ENCODE results near the gene NRIP3.

- TF ChIP-seq CTCF (IDR thresholded peaks at IDR 0.05) (no peak), POLR2A (IDR thresholded peaks at IDR 0.05) (no peak)
Observed at GRCh38 chr11:8967184-8967583, 36.6 kb downstream of the NRIP3 start.

All from heart left ventricle (tissue), 13 donors.